Ascending aorta (tissue), 2 donors: Measurements from ENCODE around the gene IFT81. TPM values are rescaled to one million over a fixed set of nuclear protein-coding genes. Genes with fewer than 3 reads are reported as not detected.

ENCODE experiments used
- DNase-seq, 2 donors: peaks; one replicate each; pipeline ENCODE4 v3.0.0-alpha.2; 2019; ENCODE audit warnings: low spot score in 2 of 2
- H3K27ac ChIP-seq, 2 donors: fragments of 200-600 bp; sonication (generic); one replicate each; pipeline ENCODE4 v1.5.1; 2016 to 2017; ENCODE audit warnings: mild to moderate bottlenecking in 1 of 2
- H3K27me3 ChIP-seq: fragments of 200-600 bp; sonication (generic); one replicate; pipeline ENCODE4 v1.5.1; 2017
- H3K36me3 ChIP-seq, 2 donors: fragments of 200-600 bp; sonication (generic); one replicate each; pipeline ENCODE4 v1.5.1; 2016
- H3K4me1 ChIP-seq, 2 donors: fragments of 200-600 bp; sonication (generic); one replicate each; pipeline ENCODE4 v1.5.1; 2016 to 2017; ENCODE audit warnings: mild to moderate bottlenecking in 1 of 2
- H3K4me3 ChIP-seq, 2 donors: fragments of 200-600 bp; sonication (generic); one replicate each; pipeline ENCODE4 v1.5.1; 2016 to 2017; ENCODE audit warnings: mild to moderate bottlenecking in 1 of 2
- H3K9me3 ChIP-seq, 2 donors: fragments of 200-600 bp; sonication (generic); one replicate each; pipeline ENCODE4 v1.5.1; 2016
- CTCF ChIP-seq, 3 experiments: fragments of 200-600 bp in 2 of 3; fragments of 450-650 bp in 1 of 3; sonication (generic) in 2 of 3; IDR thresholded peaks; one replicate each; pipeline ENCODE4 v1.5.1; 2016 to 2019; ENCODE audit warnings: antibody characterized with exemption in 3 of 3, mild to moderate bottlenecking in 1 of 3, moderate library complexity in 1 of 3
- intact Hi-C: fragments of 100-400 bp; cut with DNase I; formaldehyde crosslinking; loops from one replicate; pipeline ENCODE4 v1.15.1; 2023
- total RNA-seq: library from RNA; depleted of rRNA; stranded (reverse); fragments of >200 nt; gene quantifications from one replicate; pipeline ENCODE4 v1.1.0, GENCODE V29; 2016

Gene IFT81
- total RNA-seq, 1 donor from 2014 or later: 12.0 TPM

- intact Hi-C loops: loop anchor here (10.0 kb wide), 1 partner anchor 643 kb away; the partner anchor contains the start of genes MMAB and MVK
- Histone ChIP-seq H3K36me3 (no peaks in the 10 kb centered on the region), H3K27me3 (no peaks in the 10 kb centered on the region), H3K4me1 (peaks cover 3 to 17% of the 10 kb centered on the region in 2 donors), H3K9me3 (no peaks in the 10 kb centered on the region), H3K27ac (no peak overlapping the region), H3K4me3 (no peak overlapping the region)
- no peak for DNase-seq
- no peak for TF ChIP-seq CTCF (IDR thresholded peaks at IDR 0.05)
Observed at GRCh38 chr12:110217996-110218674, 94.0 kb downstream of the IFT81 start.

- H3K36me3 ChIP-seq: no peaks in the 10 kb centered on the region
- no peak for TF ChIP-seq CTCF (IDR thresholded peaks at IDR 0.05)
- H3K4me1 ChIP-seq: peaks cover 5 to 37% of the 10 kb centered on the region in 2 donors
- no peak for DNase-seq
- no peaks in the 10 kb centered on the region for H3K27me3 ChIP-seq
- intact Hi-C loops: loop anchor here (5.0 kb wide), 1 partner anchor 40 kb away; no protein-coding TSS in a partner anchor
- H3K9me3 ChIP-seq: no peaks in the 10 kb centered on the region
- H3K27ac ChIP-seq: peak overlapping the region; percentile 62 to 73
- no peak overlapping the region for H3K4me3 ChIP-seq
Observed at GRCh38 chr12:110222027-110222426, 97.9 kb downstream of the IFT81 start.

- peak overlapping the region; percentile 62 to 73 for H3K27ac ChIP-seq
- intact Hi-C loops: loop anchor here (5.0 kb wide), 1 partner anchor 40 kb away; no protein-coding TSS in a partner anchor
- peaks cover 5 to 37% of the 10 kb centered on the region in 2 donors for H3K4me1 ChIP-seq
- no peak overlapping the region for H3K4me3 ChIP-seq
- no peak for TF ChIP-seq CTCF (IDR thresholded peaks at IDR 0.05)
- H3K9me3 ChIP-seq: no peaks in the 10 kb centered on the region
- no peaks in the 10 kb centered on the region for H3K27me3 ChIP-seq
- H3K36me3 ChIP-seq: no peaks in the 10 kb centered on the region
- DNase-seq: no peak
Observed at GRCh38 chr12:110222433-110222832, 98.3 kb downstream of the IFT81 start.

- DNase-seq: no peak
- no peaks in the 10 kb centered on the region for H3K9me3 ChIP-seq
- no peaks in the 10 kb centered on the region for H3K27me3 ChIP-seq
- H3K4me1 ChIP-seq: peaks cover 5 to 37% of the 10 kb centered on the region in 2 donors
- H3K4me3 ChIP-seq: peak overlapping the region in 1 of 2 donors; percentile 53
- intact Hi-C loops: loop anchor here (1.0 to 5.0 kb wide), 3 partner anchors 42 to 115 kb away; partner anchors contain the start of gene ATP2A2
- H3K36me3 ChIP-seq: no peaks in the 10 kb centered on the region
- TF ChIP-seq CTCF (IDR thresholded peaks at IDR 0.05): no peak
- H3K27ac ChIP-seq: peak overlapping the region; percentile 66 to 73
Observed at GRCh38 chr12:110223777-110224378, 99.7 kb downstream of the IFT81 start.

- no peaks in the 10 kb centered on the region for H3K36me3 ChIP-seq
- no peaks in the 10 kb centered on the region for H3K9me3 ChIP-seq
- H3K4me3 ChIP-seq: peak overlapping the region; percentile 23 to 53
- H3K27me3 ChIP-seq: no peaks in the 10 kb centered on the region
- intact Hi-C loops: loop anchor here (1.0 to 5.0 kb wide), 3 partner anchors 42 to 116 kb away; partner anchors contain the start of gene ATP2A2
- DNase-seq: peak in 1 of 2 donors; percentile 69
- peaks cover 5 to 37% of the 10 kb centered on the region in 2 donors for H3K4me1 ChIP-seq
- H3K27ac ChIP-seq: peak overlapping the region; percentile 70 to 73
- TF ChIP-seq CTCF (IDR thresholded peaks at IDR 0.05): peak; percentile 54 to 70 (median 61)
Observed at GRCh38 chr12:110224379-110225304, 100.5 kb downstream of the IFT81 start.
